Neural cell (in vitro differentiated cells): ENCODE results near the gene FSTL3. TPM values are rescaled to one million over a fixed set of nuclear protein-coding genes. Genes with fewer than 3 reads are reported as not detected.
A peak's percentile ranks its signal among the peaks of the same experiment; 100 is the strongest.

Experiments
- H2AFZ ChIP-seq: fragments of 200-600, 300-800 bp; sonication (generic), shearing (Covaris generic); 2 replicates; pipeline ENCODE4 v1.6.0; 2014; ENCODE audit warnings: low read depth, mild to moderate bottlenecking, antibody characterized with exemption, low read length, moderate library complexity
- H3F3A ChIP-seq: fragments of 200-600 bp; shearing (Covaris generic); 2 replicates; pipeline ENCODE4 v1.6.1; 2016; ENCODE audit warnings: mild to moderate bottlenecking, moderate library complexity, mixed read lengths, antibody characterized with exemption, low read length; ENCODE audit not compliant: insufficient read depth, poor library complexity, severe bottlenecking
- H3K27ac ChIP-seq: fragments of 200-600, 300-800 bp; sonication (generic), shearing (Covaris generic); 2 replicates; pipeline ENCODE4 v1.5.1; 2014; ENCODE audit warnings: mild to moderate bottlenecking, low read length, moderate library complexity
- H3K27me3 ChIP-seq: fragments of 300-800, 200-600 bp; sonication (generic), shearing (Covaris generic); 2 replicates; pipeline ENCODE4 v1.6.0; 2014; ENCODE audit warnings: mild to moderate bottlenecking, low read depth, low read length, moderate library complexity; ENCODE audit not compliant: insufficient read depth
- H3K36me3 ChIP-seq: fragments of 300-800, 200-600 bp; sonication (generic), shearing (Covaris generic); 2 replicates; pipeline ENCODE4 v1.5.1; 2014; ENCODE audit warnings: mild to moderate bottlenecking, antibody characterized with exemption, low read length, moderate library complexity; ENCODE audit not compliant: insufficient read depth
- H3K4me2 ChIP-seq: fragments of 300-800, 200-600 bp; sonication (generic), shearing (Covaris generic); 2 replicates; pipeline ENCODE4 v1.6.0; 2014; ENCODE audit warnings: mild to moderate bottlenecking, low read length
- H3K4me3 ChIP-seq: fragments of 300-800, 200-600 bp; sonication (generic), shearing (Covaris generic); 2 replicates; pipeline ENCODE4 v1.5.1; 2014; ENCODE audit warnings: mild to moderate bottlenecking, low read length, moderate library complexity
- H3K79me2 ChIP-seq: fragments of 200-600 bp; shearing (Covaris generic); replicated peaks from 2 replicates; pipeline ENCODE4 v1.6.0; 2014; ENCODE audit warnings: mild to moderate bottlenecking, low read length, moderate library complexity; ENCODE audit not compliant: insufficient read depth
- H3K9ac ChIP-seq: fragments of 300-800, 200-600 bp; sonication (generic), shearing (Covaris generic); 2 replicates; pipeline ENCODE4 v1.6.1; 2016; ENCODE audit warnings: mild to moderate bottlenecking, low read length, mixed read lengths
- H3K9me2 ChIP-seq: fragments of 200-600 bp; shearing (Covaris generic); 2 replicates; pipeline ENCODE4 v1.6.1; 2016; ENCODE audit warnings: mild to moderate bottlenecking, low read length, mixed read lengths; ENCODE audit not compliant: insufficient read depth
- H3K9me3 ChIP-seq: fragments of 200-600, 300-800 bp; sonication (generic), shearing (Covaris generic); 2 replicates; pipeline ENCODE4 v1.6.1; 2016; ENCODE audit warnings: mild to moderate bottlenecking, mixed run types, low read length, moderate library complexity, mixed read lengths
- H4K20me1 ChIP-seq: fragments of 200-600 bp; shearing (Covaris generic); 2 replicates; pipeline ENCODE4 v1.6.1; 2016; ENCODE audit warnings: mild to moderate bottlenecking, mixed run types; ENCODE audit not compliant: insufficient read depth
- CTCF ChIP-seq: fragments of 450-650 bp; IDR thresholded peaks from 2 replicates; pipeline ENCODE4 v1.5.1; 2014; ENCODE audit warnings: antibody characterized with exemption, mild to moderate bottlenecking, moderate library complexity; ENCODE audit not compliant: poor library complexity, severe bottlenecking
- EP300 ChIP-seq: fragments of 450-650 bp; conservative IDR thresholded peaks from 2 replicates; pipeline ENCODE4 v1.6.1; 2014; ENCODE audit warnings: antibody characterized with exemption, mild to moderate bottlenecking, moderate library complexity; ENCODE audit not compliant: poor library complexity, severe bottlenecking
- EZH2 ChIP-seq: fragments of 200-600, 300-800 bp; shearing (Covaris generic), sonication (generic); IDR thresholded peaks from 2 replicates; pipeline ENCODE4 v1.6.1; 2014; ENCODE audit warnings: antibody characterized with exemption, low read length, borderline replicate concordance, mild to moderate bottlenecking; ENCODE audit not compliant: insufficient read depth, poor library complexity, severe bottlenecking
- MXI1 ChIP-seq: fragments of 450-650 bp; conservative IDR thresholded peaks from 2 replicates; pipeline ENCODE4 v1.6.1; 2014; ENCODE audit warnings: antibody characterized with exemption, mild to moderate bottlenecking; ENCODE audit not compliant: poor library complexity, severe bottlenecking
- POLR2AphosphoS5 ChIP-seq: IDR thresholded peaks from 2 replicates; pipeline ENCODE4 v1.6.1; 2012
- RAD21 ChIP-seq: fragments of 450-650 bp; conservative IDR thresholded peaks from 2 replicates; pipeline ENCODE4 v1.6.1; 2014; ENCODE audit warnings: antibody characterized with exemption, mild to moderate bottlenecking, moderate library complexity
- REST ChIP-seq: IDR thresholded peaks from 2 replicates; pipeline ENCODE4 v1.6.1; 2012; ENCODE audit warnings: borderline replicate concordance
- SMC3 ChIP-seq: fragments of 450-650 bp; conservative IDR thresholded peaks from 2 replicates; pipeline ENCODE4 v1.6.1; 2014; ENCODE audit warnings: antibody characterized with exemption, mild to moderate bottlenecking, moderate library complexity; ENCODE audit not compliant: poor library complexity
- TAF1 ChIP-seq: IDR thresholded peaks from 2 replicates; pipeline ENCODE4 v1.6.1; 2012; ENCODE audit warnings: low read depth
- polyA plus RNA-seq: library from polyadenylated mRNA; depleted of rRNA; stranded (reverse); fragments of >200 nt; gene quantifications from 2 replicates; pipeline ENCODE4 v1.2.3, GENCODE V29; 2014

FSTL3 gene
- polyA plus RNA-seq, 1 donor from 2014 or later, result 3.1 TPM

GRCh38 chr19:677601-678436, 1.6 kb downstream of the FSTL3 start:
- no peaks in the 10 kb centered on the region for H3K36me3 ChIP-seq
- peaks cover 3% of the 10 kb centered on the region for H3K27me3 ChIP-seq
- no peak overlapping the region for H3K4me3 ChIP-seq
- TF ChIP-seq EP300 (no peak), SMC3 (no peak)
- no peak overlapping the region for H3K9ac ChIP-seq
- H2AFZ ChIP-seq, result no peak overlapping the region
- no peaks in the 10 kb centered on the region for H3F3A ChIP-seq
- no peaks in the 10 kb centered on the region for H4K20me1 ChIP-seq
- no peaks in the 10 kb centered on the region for H3K79me2 ChIP-seq
- no peaks in the 10 kb centered on the region for H3K9me2 ChIP-seq
- H3K4me2 ChIP-seq, result no peak overlapping the region
- no peak overlapping the region for H3K27ac ChIP-seq
- no peaks in the 10 kb centered on the region for H3K9me3 ChIP-seq

- H2AFZ ChIP-seq, result no peak overlapping the region
- H3K36me3 ChIP-seq, result no peaks in the 10 kb centered on the region
- no peaks in the 10 kb centered on the region for H3F3A ChIP-seq
- no peaks in the 10 kb centered on the region for H4K20me1 ChIP-seq
- peak overlapping the region; percentile 85 for H3K4me3 ChIP-seq
- H3K4me2 ChIP-seq, result peak overlapping the region; percentile 62
- H3K27ac ChIP-seq, result peak overlapping the region; percentile 62
- peaks cover 3% of the 10 kb centered on the region for H3K27me3 ChIP-seq
- TF ChIP-seq EZH2 (no peak), REST (no peak), SMC3 (no peak), TAF1 (no peak), RAD21 (no peak), MXI1 (no peak), EP300 (no peak), POLR2AphosphoS5 (no peak), CTCF (no peak)
- no peaks in the 10 kb centered on the region for H3K79me2 ChIP-seq
- no peaks in the 10 kb centered on the region for H3K9me3 ChIP-seq
- peak overlapping the region; percentile 88 for H3K9ac ChIP-seq
- H3K9me2 ChIP-seq, result no peaks in the 10 kb centered on the region
Observed at GRCh38 chr19:678791-679388, 2.7 kb downstream of the FSTL3 start.
